Lung microvascular endothelial cell (primary cell): ENCODE measurements around the gene ARL14. TPM values are rescaled to one million over a fixed set of nuclear protein-coding genes. Genes with fewer than 3 reads are reported as not detected.
"Not testable (repeated sequence)": the region's sequence is repeated elsewhere in the genome, so short reads cannot be mapped to it uniquely, and the experiment has no call there.

ENCODE experiments used
- DNase-seq, 2 donors: peaks; one replicate each; pipeline versions ENCODE4 v3.0.0 to v3.0.0-alpha.2; 2010; ENCODE audit warnings: low read depth in 2 of 2
- total RNA-seq: library from RNA; depleted of rRNA; stranded (reverse); fragments of >200 nt; gene quantifications from 2 replicates; pipeline ENCODE4 v1.2.1, GENCODE V29; 2014

Gene ARL14
- total RNA-seq, 1 donor from 2014 or later, result not detected

GRCh38 chr3:160675566-160676124 is 1.3 kb upstream of the ARL14 start:
- peak in 1 of 2 donors; percentile 34 for DNase-seq

- DNase-seq, result peak; percentile 6 to 53
Observed at GRCh38 chr3:160677459-160677881, 510 bp downstream of the ARL14 start.

- peak in 1 of 2 donors; percentile 56 for DNase-seq
Observed at GRCh38 chr3:160678292-160678842, 1.4 kb downstream of the ARL14 start.

- no peak for DNase-seq
Observed at GRCh38 chr3:160684368-160684740, 7.4 kb downstream of the ARL14 start.

- peak; percentile 17 to 28 for DNase-seq
Observed at GRCh38 chr3:160685144-160685766, 8.3 kb downstream of the ARL14 start.

- peak; percentile 23 to 36 for DNase-seq
Observed at GRCh38 chr3:160686955-160687535, 10.1 kb downstream of the ARL14 start.

GRCh38 chr3:160691151-160691550 is 14.2 kb downstream of the ARL14 start:
- no peak for DNase-seq

GRCh38 chr3:160691962-160692361 is 15.0 kb downstream of the ARL14 start:
- no peak for DNase-seq

- no peak for DNase-seq
Observed at GRCh38 chr3:160693191-160693590, 16.2 kb downstream of the ARL14 start.

GRCh38 chr3:160694345-160694744 is 17.4 kb downstream of the ARL14 start:
- no peak for DNase-seq

- no peak for DNase-seq
Observed at GRCh38 chr3:160695003-160695402, 18.0 kb downstream of the ARL14 start.

GRCh38 chr3:160695915-160696327 is 19.0 kb downstream of the ARL14 start:
- DNase-seq, result no peak

- peak in 1 of 2 donors; percentile 21 for DNase-seq
Observed at GRCh38 chr3:160697637-160698380, 20.8 kb downstream of the ARL14 start.

- DNase-seq, result no peak
Observed at GRCh38 chr3:160698599-160699195, 21.7 kb downstream of the ARL14 start.

GRCh38 chr3:160701490-160701889 is 24.5 kb downstream of the ARL14 start:
- DNase-seq, result no peak

- no peak for DNase-seq
Observed at GRCh38 chr3:160702290-160702689, 25.3 kb downstream of the ARL14 start.

GRCh38 chr3:160703974-160704373 is 27.0 kb downstream of the ARL14 start:
- DNase-seq, result no peak

GRCh38 chr3:160707187-160707794 is 30.3 kb downstream of the ARL14 start:
- peak; percentile 57 to 70 for DNase-seq

GRCh38 chr3:160709477-160710182 is 32.7 kb downstream of the ARL14 start:
- DNase-seq, result no peak

GRCh38 chr3:160713144-160713543 is 36.2 kb downstream of the ARL14 start:
- DNase-seq, result not testable (repeated sequence)

- no peak for DNase-seq
Observed at GRCh38 chr3:160719710-160720109, 42.8 kb downstream of the ARL14 start.
